ENCODE data around the gene ZNF524. TPM values are rescaled to one million over a fixed set of nuclear protein-coding genes. Genes with fewer than 3 reads are reported as not detected.

ZNF524 gene
- total and polyA plus RNA-seq, 9 of the 15 experiments (the other 6 are each of a cell fraction or from before 2014, with no cell fraction given) = 0.08 to 15.6 (median 2.9) TPM

- TF ChIP-seq, protein P1, sequence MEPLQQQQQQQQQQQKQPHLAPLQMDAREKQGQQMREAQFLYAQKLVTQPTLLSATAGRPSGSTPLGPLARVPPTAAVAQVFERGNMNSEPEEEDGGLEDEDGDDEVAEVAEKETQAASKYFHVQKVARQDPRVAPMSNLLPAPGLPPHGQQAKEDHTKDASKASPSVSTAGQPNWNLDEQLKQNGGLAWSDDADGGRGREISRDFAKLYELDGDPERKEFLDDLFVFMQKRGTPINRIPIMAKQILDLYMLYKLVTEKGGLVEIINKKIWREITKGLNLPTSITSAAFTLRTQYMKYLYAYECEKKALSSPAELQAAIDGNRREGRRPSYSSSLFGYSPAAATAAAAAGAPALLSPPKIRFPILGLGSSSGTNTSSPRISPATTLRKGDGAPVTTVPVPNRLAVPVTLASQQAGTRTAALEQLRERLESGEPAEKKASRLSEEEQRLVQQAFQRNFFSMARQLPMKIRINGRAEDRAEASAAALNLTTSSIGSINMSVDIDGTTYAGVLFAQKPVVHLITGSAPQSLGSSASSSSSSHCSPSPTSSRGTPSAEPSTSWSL (CRISPR knock-in tag; IDR thresholded peaks at IDR 0.05; ENCODE audit: borderline replicate concordance) = no peak
- TF ChIP-seq CEBPB (tag; IDR thresholded peaks at IDR 0.05) (no peak), ZEB2 (IDR thresholded peaks at IDR 0.05) (no peak), ZNF77 (CRISPR knock-in tag; IDR thresholded peaks at IDR 0.05) (no peak), ARID2 (IDR thresholded peaks at IDR 0.05) (no peak), PTBP1 (IDR thresholded peaks at IDR 0.05; ENCODE audit: low read depth, low read length) (no peak), RBM39 (optimal IDR thresholded peaks at IDR 0.05; ENCODE audit: low read depth, low read length) (no peak), ARNT (IDR thresholded peaks at IDR 0.05) (0 out of 4 replicates have a peak, but pooled peaks of 1 of the 2 experiments have one; percentile 45), MCM5 (IDR thresholded peaks at IDR 0.05; ENCODE audit: low read depth) (no peak), SP2 (IDR thresholded peaks at IDR 0.05; ENCODE audit: extremely low read depth, low read depth, low read length, poor library complexity, severe bottlenecking) (no peak), DNMT1 (IDR thresholded peaks at IDR 0.05) (no peak), ZNF232 (CRISPR knock-in tag; IDR thresholded peaks at IDR 0.05) (peak; percentile 99), BACH1 (tag; IDR thresholded peaks at IDR 0.05) (no peak), SRSF9 (IDR thresholded peaks at IDR 0.05; ENCODE audit: borderline replicate concordance, low read depth, low read length) (no peak), HOXB6 (CRISPR knock-in tag; IDR thresholded peaks at IDR 0.05; ENCODE audit: borderline replicate concordance) (no peak), ZNF347 (CRISPR knock-in tag; IDR thresholded peaks at IDR 0.05; ENCODE audit: low read depth) (no peak), RAD51 (IDR thresholded peaks at IDR 0.05; ENCODE audit: borderline replicate concordance, low read depth) (0 out of 2 replicates have a peak, but pooled peaks have one; percentile 33), KAT7 (CRISPR knock-in tag; IDR thresholded peaks at IDR 0.05; ENCODE audit: borderline replicate concordance) (peak; percentile 89; the same call in 1 of the 2 replicates), ZZZ3 (IDR thresholded peaks at IDR 0.05) (no peak), ZNF707 (CRISPR knock-in tag; conservative IDR thresholded peaks at IDR 0.05) (no peak), HNRNPH1 (optimal IDR thresholded peaks at IDR 0.05; ENCODE audit: low read depth, low read length) (no peak)
- TF ChIP-seq, protein P2, sequence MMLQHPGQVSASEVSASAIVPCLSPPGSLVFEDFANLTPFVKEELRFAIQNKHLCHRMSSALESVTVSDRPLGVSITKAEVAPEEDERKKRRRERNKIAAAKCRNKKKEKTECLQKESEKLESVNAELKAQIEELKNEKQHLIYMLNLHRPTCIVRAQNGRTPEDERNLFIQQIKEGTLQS (IDR thresholded peaks at IDR 0.05) = no peak
- TF ChIP-seq, protein P2 (CRISPR knock-in tag; conservative IDR thresholded peaks at IDR 0.05) = 0 out of 2 replicates have a peak, but pooled peaks have one; percentile 79
- TF ChIP-seq, protein P3, sequence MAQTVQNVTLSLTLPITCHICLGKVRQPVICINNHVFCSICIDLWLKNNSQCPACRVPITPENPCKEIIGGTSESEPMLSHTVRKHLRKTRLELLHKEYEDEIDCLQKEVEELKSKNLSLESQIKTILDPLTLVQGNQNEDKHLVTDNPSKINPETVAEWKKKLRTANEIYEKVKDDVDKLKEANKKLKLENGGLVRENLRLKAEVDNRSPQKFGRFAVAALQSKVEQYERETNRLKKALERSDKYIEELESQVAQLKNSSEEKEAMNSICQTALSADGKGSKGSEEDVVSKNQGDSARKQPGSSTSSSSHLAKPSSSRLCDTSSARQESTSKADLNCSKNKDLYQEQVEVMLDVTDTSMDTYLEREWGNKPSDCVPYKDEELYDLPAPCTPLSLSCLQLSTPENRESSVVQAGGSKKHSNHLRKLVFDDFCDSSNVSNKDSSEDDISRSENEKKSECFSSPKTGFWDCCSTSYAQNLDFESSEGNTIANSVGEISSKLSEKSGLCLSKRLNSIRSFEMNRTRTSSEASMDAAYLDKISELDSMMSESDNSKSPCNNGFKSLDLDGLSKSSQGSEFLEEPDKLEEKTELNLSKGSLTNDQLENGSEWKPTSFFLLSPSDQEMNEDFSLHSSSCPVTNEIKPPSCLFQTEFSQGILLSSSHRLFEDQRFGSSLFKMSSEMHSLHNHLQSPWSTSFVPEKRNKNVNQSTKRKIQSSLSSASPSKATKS (CRISPR knock-in tag; IDR thresholded peaks at IDR 0.05) = no peak
- TF ChIP-seq, protein P4, sequence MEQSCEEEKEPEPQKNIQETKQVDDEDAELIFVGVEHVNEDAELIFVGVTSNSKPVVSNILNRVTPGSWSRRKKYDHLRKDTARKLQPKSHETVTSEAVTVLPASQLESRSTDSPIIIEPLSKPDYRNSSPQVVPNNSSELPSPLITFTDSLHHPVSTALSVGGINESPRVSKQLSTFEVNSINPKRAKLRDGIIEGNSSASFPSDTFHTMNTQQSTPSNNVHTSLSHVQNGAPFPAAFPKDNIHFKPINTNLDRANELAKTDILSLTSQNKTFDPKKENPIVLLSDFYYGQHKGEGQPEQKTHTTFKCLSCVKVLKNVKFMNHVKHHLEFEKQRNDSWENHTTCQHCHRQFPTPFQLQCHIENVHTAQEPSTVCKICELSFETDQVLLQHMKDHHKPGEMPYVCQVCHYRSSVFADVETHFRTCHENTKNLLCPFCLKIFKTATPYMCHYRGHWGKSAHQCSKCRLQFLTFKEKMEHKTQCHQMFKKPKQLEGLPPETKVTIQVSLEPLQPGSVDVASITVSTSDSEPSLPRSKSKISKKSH (CRISPR knock-in tag; IDR thresholded peaks at IDR 0.05) = no peak
These were observed 40.0 kb downstream of the ZNF524 start (continued) for GRCh38 chr19:55640043-55640576.
